H9 (cell line): ENCODE results near the gene RIMBP2. TPM values are rescaled to one million over a fixed set of nuclear protein-coding genes. Genes with fewer than 3 reads are reported as not detected.

Source experiments
- DNase-seq: peaks from one replicate; pipeline ENCODE4 v3.0.0-alpha.2; 2017
- H2AFZ ChIP-seq: one replicate; pipeline ENCODE4 v1.6.1; 2013; ENCODE audit warnings: mild to moderate bottlenecking, low read length, control low read depth, moderate library complexity
- H2AK5ac ChIP-seq: 2 replicates; pipeline ENCODE4 v1.6.1; 2013; ENCODE audit warnings: low read length, control low read depth, mixed read lengths; ENCODE audit not compliant: insufficient read length
- H2BK120ac ChIP-seq: one replicate; pipeline ENCODE4 v1.6.1; 2013; ENCODE audit warnings: low read depth, mild to moderate bottlenecking, low read length, control low read depth, inconsistent platforms; ENCODE audit not compliant: poor library complexity, severe bottlenecking
- H2BK12ac ChIP-seq: 2 replicates; pipeline ENCODE4 v1.6.1; 2013; ENCODE audit warnings: low read length, control low read depth, mixed read lengths, low read depth; ENCODE audit not compliant: insufficient read length
- H2BK15ac ChIP-seq: 2 replicates; pipeline ENCODE4 v1.6.1; 2013; ENCODE audit warnings: low read depth, low read length, control low read depth
- H2BK20ac ChIP-seq: one replicate; pipeline ENCODE4 v1.6.1; 2013; ENCODE audit warnings: low read depth, mild to moderate bottlenecking, low read length, control low read depth, inconsistent platforms; ENCODE audit not compliant: poor library complexity, severe bottlenecking
- H2BK5ac ChIP-seq: 2 replicates; pipeline ENCODE4 v1.6.1; 2013; ENCODE audit warnings: low read length, control low read depth, mixed read lengths; ENCODE audit not compliant: insufficient read length
- H3K14ac ChIP-seq: 2 replicates; pipeline ENCODE4 v1.6.1; 2013; ENCODE audit warnings: low read length, control low read depth; ENCODE audit not compliant: insufficient read depth
- H3K18ac ChIP-seq: 2 replicates; pipeline ENCODE4 v1.6.1; 2013; ENCODE audit warnings: low read depth, mild to moderate bottlenecking, mixed read lengths, low read length, control low read depth; ENCODE audit not compliant: insufficient read length
- H3K23ac ChIP-seq: 2 replicates; pipeline ENCODE4 v1.6.1; 2013; ENCODE audit warnings: low read length, control low read depth, mixed read lengths, low read depth; ENCODE audit not compliant: insufficient read length
- H3K23me2 ChIP-seq: 2 replicates; pipeline ENCODE4 v1.6.1; 2013; ENCODE audit warnings: low read depth, mild to moderate bottlenecking, mixed read lengths, low read length, control low read depth; ENCODE audit not compliant: insufficient read length, poor library complexity, severe bottlenecking
- H3K27ac ChIP-seq: 2 replicates; pipeline ENCODE4 v1.5.1; 2013; ENCODE audit warnings: low read length, control low read depth, mixed read lengths, low read depth; ENCODE audit not compliant: insufficient read length
- H3K27me3 ChIP-seq: 2 replicates; pipeline ENCODE4 v1.6.1; 2013; ENCODE audit warnings: low read length, control low read depth, inconsistent platforms; ENCODE audit not compliant: insufficient read depth
- H3K4ac ChIP-seq: 2 replicates; pipeline ENCODE4 v1.6.1; 2013; ENCODE audit warnings: low read depth, mild to moderate bottlenecking, control low read depth, inconsistent platforms, low read length, moderate library complexity
- H3K4me1 ChIP-seq: 2 replicates; pipeline ENCODE4 v1.6.1; 2013; ENCODE audit warnings: low read length, control low read depth, inconsistent platforms; ENCODE audit not compliant: insufficient read depth
- H3K4me2 ChIP-seq: 2 replicates; pipeline ENCODE4 v1.6.1; 2013; ENCODE audit warnings: low read length, control low read depth, mixed read lengths; ENCODE audit not compliant: insufficient read length, insufficient read depth
- H3K56ac ChIP-seq: 2 replicates; pipeline ENCODE4 v1.6.1; 2013; ENCODE audit warnings: low read depth, mild to moderate bottlenecking, mixed read lengths, low read length, control low read depth; ENCODE audit not compliant: insufficient read length
- H3K79me1 ChIP-seq: 2 replicates; pipeline ENCODE4 v1.6.1; 2013; ENCODE audit warnings: low read depth, mild to moderate bottlenecking, moderate library complexity, low read length, control low read depth, inconsistent platforms; ENCODE audit not compliant: insufficient read depth, poor library complexity, severe bottlenecking
- H3K79me2 ChIP-seq: 2 replicates; pipeline ENCODE4 v1.6.1; 2013; ENCODE audit warnings: low read length, control low read depth, inconsistent platforms; ENCODE audit not compliant: insufficient read depth
- H3K9ac ChIP-seq: 2 replicates; pipeline ENCODE4 v1.6.1; 2013; ENCODE audit warnings: low read length, control low read depth, mixed read lengths; ENCODE audit not compliant: insufficient read length; ENCODE audit errors: extremely low read depth
- H3K9me3 ChIP-seq: one replicate; pipeline ENCODE4 v1.6.1; 2013; ENCODE audit warnings: low read depth, low read length, inconsistent platforms; ENCODE audit not compliant: control insufficient read depth
- H3T11ph ChIP-seq: one replicate; pipeline ENCODE4 v1.6.1; 2013; ENCODE audit warnings: mild to moderate bottlenecking, low read length, control low read depth, inconsistent platforms
- H4K20me1 ChIP-seq: one replicate; pipeline ENCODE4 v1.6.1; 2013; ENCODE audit not compliant: control insufficient read depth, insufficient read length, insufficient read depth
- H4K5ac ChIP-seq: 2 replicates; pipeline ENCODE4 v1.6.1; 2013; ENCODE audit warnings: low read depth, mild to moderate bottlenecking, mixed read lengths, low read length, control low read depth; ENCODE audit not compliant: insufficient read length
- H4K8ac ChIP-seq: replicated peaks from 2 replicates; pipeline ENCODE4 v1.6.1; 2013; ENCODE audit warnings: low read length, control low read depth, mixed read lengths, low read depth; ENCODE audit not compliant: insufficient read length
- H4K91ac ChIP-seq: 2 replicates; pipeline ENCODE4 v1.6.1; 2013; ENCODE audit warnings: low read depth, mild to moderate bottlenecking, moderate library complexity, mixed read lengths, low read length, control low read depth; ENCODE audit not compliant: insufficient read length
- H3K27ac Mint-ChIP-seq, 3 experiments: 2 replicates in 2 of 3; 3 replicates in 1 of 3; pipeline ENCODE4 v1.8.0; 2020 to 2021; ENCODE audit warnings: mixed read lengths in 3 of 3, mild to moderate bottlenecking in 1 of 3, moderate library complexity in 1 of 3
- H3K27me3 Mint-ChIP-seq: 2 replicates; pipeline ENCODE4 v1.8.0; 2021; ENCODE audit warnings: low read depth, mild to moderate bottlenecking, moderate library complexity, mixed read lengths
- H3K36me3 Mint-ChIP-seq, 3 experiments: 2 replicates in 2 of 3; 3 replicates in 1 of 3; pipeline ENCODE4 v1.8.0; 2020 to 2021; ENCODE audit warnings: low read depth in 3 of 3, mixed read lengths in 3 of 3; ENCODE audit not compliant: insufficient read depth in 1 of 3
- H3K4me1 Mint-ChIP-seq, 2 experiments: 2 replicates each; pipeline ENCODE4 v1.8.0; 2020; ENCODE audit warnings: mixed read lengths in 2 of 2
- H3K4me3 Mint-ChIP-seq, 2 experiments: 2 replicates in 1 of 2; 3 replicates in 1 of 2; pipeline ENCODE4 v1.8.0; 2020 to 2021; ENCODE audit warnings: mild to moderate bottlenecking in 2 of 2, mixed read lengths in 2 of 2, moderate library complexity in 1 of 2
- H3K9me3 Mint-ChIP-seq, 2 experiments: 2 replicates in 1 of 2; 3 replicates in 1 of 2; pipeline ENCODE4 v1.8.0; 2020; ENCODE audit warnings: mild to moderate bottlenecking in 2 of 2, mixed read lengths in 2 of 2, moderate library complexity in 1 of 2
- WGBS: extraction: QIAGEN DNeasy Blood & Tissue Kit; methylation state at CpG from one replicate; pipeline ENCODE4 v1.1.7; 2013; ENCODE audit warnings: missing lambda C conversion rate, low lambda C conversion rate, mixed read lengths; ENCODE audit not compliant: insufficient read length; ENCODE audit errors: extremely low coverage; 5-methylcytosine and 5-hydroxymethylcytosine counted together
- total RNA-seq: library from RNA; stranded (reverse); gene quantifications from 2 replicates; pipeline ENCODE4 v1.2.1, GENCODE V29; 2021
- TF ChIP-seq, protein P1 (sequence below): fragments of 200-600 bp; sonication (generic); conservative IDR thresholded peaks from 3 replicates; pipeline ENCODE4 v1.8.0; 2021; ENCODE audit warnings: antibody characterized with exemption, mild to moderate bottlenecking

RIMBP2 gene
- total RNA-seq, 1 experiment from 2014 or later: 0.70 TPM

DNA sequence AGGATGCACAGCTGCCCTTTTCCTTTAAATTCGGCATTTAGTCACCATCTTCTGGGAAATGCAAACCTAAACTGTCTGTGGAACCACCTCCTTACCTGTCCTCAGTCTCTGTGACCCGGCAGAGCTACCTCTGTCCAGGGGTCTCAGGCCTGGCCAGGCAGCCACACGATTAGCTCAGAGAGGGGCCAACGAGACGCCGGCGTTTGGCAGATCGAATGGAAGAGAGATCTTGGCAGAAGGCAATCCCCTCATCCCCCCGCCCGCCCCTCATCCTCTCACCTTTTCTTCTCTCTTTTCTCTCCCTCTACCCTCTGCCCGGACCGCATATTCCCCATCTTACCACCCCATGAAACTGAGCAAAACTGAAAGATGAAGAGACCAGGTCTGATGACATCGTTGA is 277.4 kb downstream of the RIMBP2 start:
- Histone ChIP-seq H3K14ac (no peak overlapping the region), H3K9me3 (no peaks in the 10 kb centered on the region), H4K5ac (no peak overlapping the region), H3K23me2 (no peaks in the 10 kb centered on the region), H2BK20ac (no peak overlapping the region), H2BK5ac (no peak overlapping the region), H3K23ac (no peak overlapping the region), H4K20me1 (no peaks in the 10 kb centered on the region), H3T11ph (no peak overlapping the region), H3K4me2 (no peak overlapping the region), H4K91ac (no peak overlapping the region), H3K4ac (no peak overlapping the region), H2AK5ac (no peak overlapping the region), H4K8ac (no peak overlapping the region), H3K56ac (no peak overlapping the region), H3K79me2 (no peaks in the 10 kb centered on the region), H2AFZ (no peak overlapping the region), H3K18ac (no peak overlapping the region), H2BK15ac (no peak overlapping the region), H3K79me1 (no peaks in the 10 kb centered on the region), H3K9ac (no peak overlapping the region), H2BK120ac (no peak overlapping the region), H3K4me1 (no peaks in the 10 kb centered on the region), H3K27me3 (no peaks in the 10 kb centered on the region), H2BK12ac (no peak overlapping the region), H3K27ac (no peak overlapping the region)
- peaks cover 3% of the 10 kb centered on the region for H3K27me3 Mint-ChIP-seq
- H3K4me1 Mint-ChIP-seq: peaks cover 0 to under 1% of the 10 kb centered on the region in 2 experiments; a peak in 1 of 4 replicates
- no peak overlapping the region for H3K27ac Mint-ChIP-seq
- H3K4me3 Mint-ChIP-seq: no peak overlapping the region
- no peaks in the 10 kb centered on the region; a peak in 1 of 7 replicates for H3K36me3 Mint-ChIP-seq
- no peak for DNase-seq
- TF ChIP-seq, protein P1, sequence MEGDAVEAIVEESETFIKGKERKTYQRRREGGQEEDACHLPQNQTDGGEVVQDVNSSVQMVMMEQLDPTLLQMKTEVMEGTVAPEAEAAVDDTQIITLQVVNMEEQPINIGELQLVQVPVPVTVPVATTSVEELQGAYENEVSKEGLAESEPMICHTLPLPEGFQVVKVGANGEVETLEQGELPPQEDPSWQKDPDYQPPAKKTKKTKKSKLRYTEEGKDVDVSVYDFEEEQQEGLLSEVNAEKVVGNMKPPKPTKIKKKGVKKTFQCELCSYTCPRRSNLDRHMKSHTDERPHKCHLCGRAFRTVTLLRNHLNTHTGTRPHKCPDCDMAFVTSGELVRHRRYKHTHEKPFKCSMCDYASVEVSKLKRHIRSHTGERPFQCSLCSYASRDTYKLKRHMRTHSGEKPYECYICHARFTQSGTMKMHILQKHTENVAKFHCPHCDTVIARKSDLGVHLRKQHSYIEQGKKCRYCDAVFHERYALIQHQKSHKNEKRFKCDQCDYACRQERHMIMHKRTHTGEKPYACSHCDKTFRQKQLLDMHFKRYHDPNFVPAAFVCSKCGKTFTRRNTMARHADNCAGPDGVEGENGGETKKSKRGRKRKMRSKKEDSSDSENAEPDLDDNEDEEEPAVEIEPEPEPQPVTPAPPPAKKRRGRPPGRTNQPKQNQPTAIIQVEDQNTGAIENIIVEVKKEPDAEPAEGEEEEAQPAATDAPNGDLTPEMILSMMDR: no peak
- WGBS: no CpG with 5 or more reads among the region's 13 CpGs
- peaks cover 9% of the 10 kb centered on the region in 2 experiments; a peak in 4 of 5 replicates for H3K9me3 Mint-ChIP-seq
